ENCODE data around the gene NTRK3. TPM values are rescaled to one million over a fixed set of nuclear protein-coding genes. Genes with fewer than 3 reads are reported as not detected.

Gene NTRK3
- total and polyA plus RNA-seq, 4 donors = 0.21 to 2.9 (median 0.32) TPM

DNA sequence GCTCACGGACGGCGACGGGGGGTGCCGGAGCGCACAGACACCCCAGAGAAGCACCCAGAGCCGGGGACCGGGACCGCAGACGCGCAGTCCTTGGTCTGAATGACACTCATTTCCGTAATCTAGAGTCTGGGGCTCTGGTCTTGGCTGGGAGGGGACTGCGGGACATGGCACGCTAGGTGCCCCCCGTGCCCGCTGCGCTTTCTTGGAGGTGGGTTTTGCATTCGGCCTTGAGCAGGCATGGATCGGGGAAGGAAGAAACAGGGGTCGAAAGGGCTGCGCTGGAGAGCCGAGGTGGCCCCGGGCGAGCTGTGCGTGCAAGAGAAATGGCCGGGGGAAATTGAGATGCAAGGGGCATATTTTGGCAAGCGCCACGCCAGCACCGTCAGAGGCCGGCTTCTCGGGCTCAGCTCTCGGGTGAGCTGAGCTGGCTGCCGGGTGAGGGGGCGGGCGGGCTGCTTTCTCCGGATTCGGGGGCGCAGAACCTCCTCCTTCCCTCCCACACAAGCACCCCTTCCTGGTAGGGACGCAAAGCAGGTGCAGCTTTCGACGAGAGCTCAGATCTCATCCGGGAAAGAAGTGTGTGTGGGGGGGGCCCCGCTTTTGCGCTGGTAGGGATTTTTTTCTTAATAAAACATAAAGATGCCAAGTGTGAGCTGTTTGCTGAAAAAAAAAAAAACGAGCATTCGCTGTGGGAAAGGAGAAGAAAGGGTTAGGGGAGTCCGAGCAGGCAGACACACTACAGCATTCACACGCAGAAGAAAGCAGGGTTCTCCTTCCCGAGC, 963 bp upstream of the NTRK3 start:
- H3K27me3 ChIP-seq (ENCODE audit: control insufficient read depth in 4 of 4, insufficient read depth in 4 of 4, low read length in 3 of 4) = peaks cover 0 to 21% (median 4%) of the 10 kb centered on the region in 4 donors
- no peak for DNase-seq (ENCODE audit: low spot score)

DNA sequence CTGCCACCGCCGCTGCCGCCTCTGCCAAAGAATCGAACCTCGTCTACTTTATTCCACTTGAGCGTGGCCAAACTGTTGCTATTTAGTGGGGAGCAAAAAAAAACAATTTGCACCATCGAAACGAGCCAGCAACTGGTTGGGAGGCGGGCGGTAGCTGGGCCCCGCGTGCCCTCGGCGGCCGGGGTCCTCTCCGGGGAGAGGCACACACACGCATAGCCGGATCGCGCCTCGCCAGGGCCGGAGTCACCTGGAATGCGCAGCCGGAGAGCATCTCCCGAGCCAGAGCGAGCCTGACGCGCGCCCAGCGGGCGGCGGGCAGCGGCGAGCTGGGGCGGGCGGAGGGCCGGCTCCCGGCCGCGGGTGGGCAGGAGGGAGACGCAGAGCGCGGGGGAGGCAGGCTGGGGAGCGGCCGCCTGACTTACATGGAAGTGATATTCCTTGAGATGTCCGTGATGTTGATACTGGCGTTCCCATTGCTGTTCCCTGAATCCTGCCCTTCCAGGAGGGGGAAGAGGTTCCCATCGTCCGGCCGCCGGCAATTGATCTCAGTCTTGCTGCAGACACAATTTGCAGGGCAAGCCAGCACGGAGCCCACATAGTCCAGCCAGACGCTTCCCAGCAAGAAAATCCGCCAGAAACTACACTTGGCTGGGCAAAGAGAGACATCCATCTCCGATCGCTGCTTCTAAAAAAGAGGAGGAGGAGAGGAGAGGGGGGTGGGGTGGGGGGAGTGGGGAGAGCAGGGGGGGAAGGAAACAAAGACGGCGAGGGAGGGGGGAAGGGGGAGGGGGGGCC, 858 bp downstream of the NTRK3 start:
- Histone ChIP-seq H3K4me1 (ENCODE audit: control insufficient read depth in 4 of 4, insufficient read depth in 4 of 4, low read length in 3 of 4) (peaks cover 0 to 20% (median 5%) of the 10 kb centered on the region in 4 donors), H3K27ac (ENCODE audit: low read depth in 1 of 2, low read length in 2 of 2) (no peak overlapping the region), H3K9ac (ENCODE audit: low read depth in 1 of 2, low read length in 2 of 2) (no peak overlapping the region), H3K4me3 (ENCODE audit: low read depth in 1 of 3, low read length in 3 of 3) (no peak overlapping the region), H3K9me3 (ENCODE audit: control insufficient read depth in 4 of 4, low read length in 3 of 4) (no peaks in the 10 kb centered on the region), H3K36me3 (ENCODE audit: control insufficient read depth in 4 of 4, insufficient read depth in 3 of 4, low read depth in 1 of 4, low read length in 3 of 4) (no peaks in the 10 kb centered on the region), H3K27me3 (ENCODE audit: control insufficient read depth in 4 of 4, insufficient read depth in 4 of 4, low read length in 3 of 4) (peaks cover 0 to 21% (median 3%) of the 10 kb centered on the region in 4 donors)
- 2% methylated on average over 58 of the region's 58 CpGs for WGBS
- DNase-seq (ENCODE audit: low spot score) = no peak
- TF ChIP-seq EGR1 (IDR thresholded peaks at IDR 0.05; ENCODE audit: low read depth in 2 of 2) (no peak), FOXA1 (IDR thresholded peaks at IDR 0.05) (no peak), GABPA (IDR thresholded peaks at IDR 0.05 in 1 of 2, conservative IDR thresholded peaks at IDR 0.05 in 1 of 2) (no peak), RXRA (IDR thresholded peaks at IDR 0.05) (no peak), TAF1 (conservative IDR thresholded peaks at IDR 0.05) (no peak), SP1 (IDR thresholded peaks at IDR 0.05) (no peak), HNF4A (conservative IDR thresholded peaks at IDR 0.05) (no peak), YY1 (IDR thresholded peaks at IDR 0.05) (no peak), JUND (IDR thresholded peaks at IDR 0.05) (no peak)
- TF ChIP-seq, protein P1, sequence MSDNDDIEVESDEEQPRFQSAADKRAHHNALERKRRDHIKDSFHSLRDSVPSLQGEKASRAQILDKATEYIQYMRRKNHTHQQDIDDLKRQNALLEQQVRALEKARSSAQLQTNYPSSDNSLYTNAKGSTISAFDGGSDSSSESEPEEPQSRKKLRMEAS (IDR thresholded peaks at IDR 0.05) = no peak
- TF ChIP-seq, protein P2, sequence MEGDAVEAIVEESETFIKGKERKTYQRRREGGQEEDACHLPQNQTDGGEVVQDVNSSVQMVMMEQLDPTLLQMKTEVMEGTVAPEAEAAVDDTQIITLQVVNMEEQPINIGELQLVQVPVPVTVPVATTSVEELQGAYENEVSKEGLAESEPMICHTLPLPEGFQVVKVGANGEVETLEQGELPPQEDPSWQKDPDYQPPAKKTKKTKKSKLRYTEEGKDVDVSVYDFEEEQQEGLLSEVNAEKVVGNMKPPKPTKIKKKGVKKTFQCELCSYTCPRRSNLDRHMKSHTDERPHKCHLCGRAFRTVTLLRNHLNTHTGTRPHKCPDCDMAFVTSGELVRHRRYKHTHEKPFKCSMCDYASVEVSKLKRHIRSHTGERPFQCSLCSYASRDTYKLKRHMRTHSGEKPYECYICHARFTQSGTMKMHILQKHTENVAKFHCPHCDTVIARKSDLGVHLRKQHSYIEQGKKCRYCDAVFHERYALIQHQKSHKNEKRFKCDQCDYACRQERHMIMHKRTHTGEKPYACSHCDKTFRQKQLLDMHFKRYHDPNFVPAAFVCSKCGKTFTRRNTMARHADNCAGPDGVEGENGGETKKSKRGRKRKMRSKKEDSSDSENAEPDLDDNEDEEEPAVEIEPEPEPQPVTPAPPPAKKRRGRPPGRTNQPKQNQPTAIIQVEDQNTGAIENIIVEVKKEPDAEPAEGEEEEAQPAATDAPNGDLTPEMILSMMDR (IDR thresholded peaks at IDR 0.05; ENCODE audit: low read depth, low read length, missing input control) = no peak

More for the DNA sequence above, 963 bp upstream of the NTRK3 start:
- Histone ChIP-seq H3K9ac (ENCODE audit: low read depth in 1 of 2, low read length in 2 of 2) (no peak overlapping the region), H3K9me3 (ENCODE audit: control insufficient read depth in 4 of 4, low read length in 3 of 4) (no peaks in the 10 kb centered on the region), H3K4me1 (ENCODE audit: control insufficient read depth in 4 of 4, insufficient read depth in 4 of 4, low read length in 3 of 4) (peaks cover 0 to 20% (median 5%) of the 10 kb centered on the region in 4 donors), H3K4me3 (ENCODE audit: low read depth in 1 of 3, low read length in 3 of 3) (no peak overlapping the region), H3K36me3 (ENCODE audit: control insufficient read depth in 4 of 4, insufficient read depth in 3 of 4, low read depth in 1 of 4, low read length in 3 of 4) (no peaks in the 10 kb centered on the region), H3K27ac (ENCODE audit: low read depth in 1 of 2, low read length in 2 of 2) (no peak overlapping the region)
- 4% methylated on average over 49 of the region's 49 CpGs for WGBS
- TF ChIP-seq HNF4G (IDR thresholded peaks at IDR 0.05) (no peak), NR2F2 (IDR thresholded peaks at IDR 0.05) (no peak), SP1 (IDR thresholded peaks at IDR 0.05) (no peak), YY1 (IDR thresholded peaks at IDR 0.05) (no peak), GABPA (IDR thresholded peaks at IDR 0.05 in 1 of 2, conservative IDR thresholded peaks at IDR 0.05 in 1 of 2) (no peak), JUND (IDR thresholded peaks at IDR 0.05) (no peak), HNF4A (conservative IDR thresholded peaks at IDR 0.05) (no peak), FOXA2 (IDR thresholded peaks at IDR 0.05) (no peak), TAF1 (conservative IDR thresholded peaks at IDR 0.05) (no peak), RAD21 (IDR thresholded peaks at IDR 0.05) (no peak)
- TF ChIP-seq, protein P3, sequence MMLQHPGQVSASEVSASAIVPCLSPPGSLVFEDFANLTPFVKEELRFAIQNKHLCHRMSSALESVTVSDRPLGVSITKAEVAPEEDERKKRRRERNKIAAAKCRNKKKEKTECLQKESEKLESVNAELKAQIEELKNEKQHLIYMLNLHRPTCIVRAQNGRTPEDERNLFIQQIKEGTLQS (IDR thresholded peaks at IDR 0.05) = no peak
- TF ChIP-seq, protein P4, sequence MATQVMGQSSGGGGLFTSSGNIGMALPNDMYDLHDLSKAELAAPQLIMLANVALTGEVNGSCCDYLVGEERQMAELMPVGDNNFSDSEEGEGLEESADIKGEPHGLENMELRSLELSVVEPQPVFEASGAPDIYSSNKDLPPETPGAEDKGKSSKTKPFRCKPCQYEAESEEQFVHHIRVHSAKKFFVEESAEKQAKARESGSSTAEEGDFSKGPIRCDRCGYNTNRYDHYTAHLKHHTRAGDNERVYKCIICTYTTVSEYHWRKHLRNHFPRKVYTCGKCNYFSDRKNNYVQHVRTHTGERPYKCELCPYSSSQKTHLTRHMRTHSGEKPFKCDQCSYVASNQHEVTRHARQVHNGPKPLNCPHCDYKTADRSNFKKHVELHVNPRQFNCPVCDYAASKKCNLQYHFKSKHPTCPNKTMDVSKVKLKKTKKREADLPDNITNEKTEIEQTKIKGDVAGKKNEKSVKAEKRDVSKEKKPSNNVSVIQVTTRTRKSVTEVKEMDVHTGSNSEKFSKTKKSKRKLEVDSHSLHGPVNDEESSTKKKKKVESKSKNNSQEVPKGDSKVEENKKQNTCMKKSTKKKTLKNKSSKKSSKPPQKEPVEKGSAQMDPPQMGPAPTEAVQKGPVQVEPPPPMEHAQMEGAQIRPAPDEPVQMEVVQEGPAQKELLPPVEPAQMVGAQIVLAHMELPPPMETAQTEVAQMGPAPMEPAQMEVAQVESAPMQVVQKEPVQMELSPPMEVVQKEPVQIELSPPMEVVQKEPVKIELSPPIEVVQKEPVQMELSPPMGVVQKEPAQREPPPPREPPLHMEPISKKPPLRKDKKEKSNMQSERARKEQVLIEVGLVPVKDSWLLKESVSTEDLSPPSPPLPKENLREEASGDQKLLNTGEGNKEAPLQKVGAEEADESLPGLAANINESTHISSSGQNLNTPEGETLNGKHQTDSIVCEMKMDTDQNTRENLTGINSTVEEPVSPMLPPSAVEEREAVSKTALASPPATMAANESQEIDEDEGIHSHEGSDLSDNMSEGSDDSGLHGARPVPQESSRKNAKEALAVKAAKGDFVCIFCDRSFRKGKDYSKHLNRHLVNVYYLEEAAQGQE (IDR thresholded peaks at IDR 0.05) = no peak
- TF ChIP-seq, protein P2 (IDR thresholded peaks at IDR 0.05; ENCODE audit: low read depth, low read length, missing input control) = no peak
- TF ChIP-seq, protein P1 (IDR thresholded peaks at IDR 0.05) = no peak
